ENCODE results near the gene TRIP13.
"Not testable (repeated sequence)": the region's sequence is repeated elsewhere in the genome, so short reads cannot be mapped to it uniquely, and the experiment has no call there.

The TRIP13 gene

GRCh38 chr5:909994-910768 is 17.5 kb downstream of the TRIP13 start:
- no peaks in the 10 kb centered on the region for H3K4me1 ChIP-seq
- H3K36me3 ChIP-seq: peaks cover 53% of the 10 kb centered on the region
- H3K27me3 ChIP-seq: no peaks in the 10 kb centered on the region
- TF ChIP-seq CTCF (IDR thresholded peaks at IDR 0.05; ENCODE audit: low read depth, low read length): no peak
- H3K4me3 ChIP-seq (ENCODE audit: low read depth, low read length): no peak overlapping the region
- no peaks in the 10 kb centered on the region for H3K9me3 ChIP-seq
- no peak for DNase-seq

DNA sequence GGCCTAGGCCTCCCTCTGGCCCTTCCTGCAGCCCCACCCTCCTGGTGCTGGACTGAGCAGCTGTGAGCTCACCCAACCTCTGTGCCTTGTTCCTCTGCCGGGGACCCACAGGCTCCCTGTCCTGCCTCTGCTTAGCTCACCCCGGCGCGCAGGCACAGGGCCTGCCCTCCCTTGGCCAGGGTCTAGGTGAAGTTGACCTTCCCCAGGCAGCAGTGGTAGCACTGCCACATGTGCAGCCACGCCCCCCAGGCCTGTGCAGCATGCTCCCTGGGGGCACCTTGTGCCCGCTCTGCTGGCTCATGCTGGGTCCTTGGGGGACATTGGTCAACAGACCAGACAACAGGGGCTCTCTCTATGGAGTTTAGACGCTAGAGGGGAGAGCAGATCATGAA is 18.1 kb downstream of the TRIP13 start:
- TF ChIP-seq CTCF (IDR thresholded peaks at IDR 0.05; ENCODE audit: low read depth, low read length): no peak

GRCh38 chr5:911601-912000 is 18.9 kb downstream of the TRIP13 start:
- no peaks in the 10 kb centered on the region for H3K9me3 ChIP-seq
- peaks cover 55% of the 10 kb centered on the region for H3K36me3 ChIP-seq
- no peaks in the 10 kb centered on the region for H3K4me1 ChIP-seq
- no peak for DNase-seq
- H3K27me3 ChIP-seq: no peaks in the 10 kb centered on the region
- TF ChIP-seq CTCF (IDR thresholded peaks at IDR 0.05; ENCODE audit: low read depth, low read length): no peak
- H3K4me3 ChIP-seq (ENCODE audit: low read depth, low read length): no peak overlapping the region

More for the DNA sequence above, 18.1 kb downstream of the TRIP13 start:
- H3K4me1 ChIP-seq: no peaks in the 10 kb centered on the region
- peaks cover 53% of the 10 kb centered on the region for H3K36me3 ChIP-seq
- no peak for DNase-seq
- no peaks in the 10 kb centered on the region for H3K27me3 ChIP-seq
- no peak overlapping the region for H3K4me3 ChIP-seq (ENCODE audit: low read depth, low read length)
- H3K9me3 ChIP-seq: no peaks in the 10 kb centered on the region

GRCh38 chr5:912280-913091 is 19.8 kb downstream of the TRIP13 start:
- Histone ChIP-seq H3K27me3 (no peaks in the 10 kb centered on the region), H3K4me3 (ENCODE audit: low read depth, low read length) (no peak overlapping the region), H3K36me3 (peaks cover 55% of the 10 kb centered on the region), H3K4me1 (no peaks in the 10 kb centered on the region), H3K9me3 (no peaks in the 10 kb centered on the region)
- peak; percentile 24 for TF ChIP-seq CTCF (IDR thresholded peaks at IDR 0.05; ENCODE audit: low read depth, low read length)
- peak; percentile 57 for DNase-seq

DNA sequence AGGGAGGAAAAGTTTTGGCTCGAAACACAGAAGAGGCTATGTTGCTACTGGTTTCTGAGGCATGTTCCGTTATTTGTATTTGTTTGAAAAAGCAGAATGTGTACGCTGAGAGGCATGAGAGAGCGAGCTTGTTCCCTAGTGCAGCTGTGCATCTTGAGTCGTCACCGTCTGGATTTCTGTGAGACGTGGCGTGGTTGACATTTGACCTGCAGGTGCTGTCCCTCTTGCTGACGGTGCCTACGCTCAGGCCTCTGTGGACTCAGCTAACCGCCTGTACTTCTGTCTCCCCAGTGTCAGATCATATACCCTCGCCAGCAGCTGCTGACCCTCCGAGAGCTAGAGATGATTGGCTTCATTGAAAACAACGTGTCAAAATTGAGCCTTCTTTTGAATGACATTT is 21.5 kb downstream of the TRIP13 start:
- no peak for TF ChIP-seq CTCF (IDR thresholded peaks at IDR 0.05; ENCODE audit: low read depth, low read length)
- Histone ChIP-seq H3K27me3 (no peaks in the 10 kb centered on the region), H3K36me3 (peaks cover 42% of the 10 kb centered on the region), H3K4me1 (no peaks in the 10 kb centered on the region), H3K4me3 (ENCODE audit: low read depth, low read length) (no peak overlapping the region), H3K9me3 (no peaks in the 10 kb centered on the region)
- DNase-seq: no peak

GRCh38 chr5:914612-915011 is 21.9 kb downstream of the TRIP13 start:
- Histone ChIP-seq H3K9me3 (no peaks in the 10 kb centered on the region), H3K27me3 (no peaks in the 10 kb centered on the region), H3K4me3 (ENCODE audit: low read depth, low read length) (no peak overlapping the region), H3K4me1 (no peaks in the 10 kb centered on the region), H3K36me3 (peaks cover 39% of the 10 kb centered on the region)
- no peak for DNase-seq
- TF ChIP-seq CTCF (IDR thresholded peaks at IDR 0.05; ENCODE audit: low read depth, low read length): no peak

GRCh38 chr5:915346-915745 is 22.7 kb downstream of the TRIP13 start:
- H3K4me1 ChIP-seq; DNase-seq; H3K9me3 ChIP-seq; H3K27me3 ChIP-seq; H3K4me3 ChIP-seq (ENCODE audit: low read depth, low read length): not testable (repeated sequence)
- peaks cover 35% of the 10 kb centered on the region for H3K36me3 ChIP-seq

Measured in BE2C (cell line).